ENCODE measurements around the gene MRPL54. TPM values are rescaled to one million over a fixed set of nuclear protein-coding genes. Genes with fewer than 3 reads are reported as not detected.

MRPL54 gene
- total and polyA plus RNA-seq, 2 donors (not counting 1 experiment from before 2014, with no cell fraction given) = 29.7 to 45.4 TPM

- no peaks in the 10 kb centered on the region for H3K9me3 ChIP-seq (ENCODE audit: control insufficient read depth, insufficient read depth, low read depth, low read length)
Measured at GRCh38 chr19:3800996-3801395, 38.5 kb downstream of the MRPL54 start.

GRCh38 chr19:3801412-3802096 lies 39.1 kb downstream of the MRPL54 start:
- Histone ChIP-seq H3K27me3 (ENCODE audit: control insufficient read depth, insufficient read depth, low read length) (peaks cover 16% of the 10 kb centered on the region), H3K4me1 (ENCODE audit: control insufficient read depth, extremely low read depth, insufficient read depth, low read length) (no peaks in the 10 kb centered on the region), H3K36me3 (ENCODE audit: control insufficient read depth, insufficient read depth, low read length) (no peaks in the 10 kb centered on the region), H3K4me3 (replicated peaks in 1 of 4; ENCODE audit: control extremely low read depth in 1 of 4, insufficient read depth in 1 of 4, low read depth in 3 of 4, low read length in 4 of 4) (no peak overlapping the region), H4K20me1 (ENCODE audit: control insufficient read depth, extremely low read depth, insufficient read depth, low read length) (no peaks in the 10 kb centered on the region), H3K9me3 (ENCODE audit: control insufficient read depth, insufficient read depth, low read depth, low read length) (no peaks in the 10 kb centered on the region), H2AFZ (ENCODE audit: low read length) (no peak overlapping the region), H3K27ac (ENCODE audit: insufficient read depth, low read length) (no peak overlapping the region), H3K4me2 (ENCODE audit: extremely low read depth, insufficient read depth, low read length) (no peak overlapping the region), H3K79me2 (ENCODE audit: control insufficient read depth, insufficient read depth, low read length) (no peaks in the 10 kb centered on the region), H3K9ac (ENCODE audit: insufficient read depth, low read length) (no peak overlapping the region)
- peak; percentile 15 to 23 for TF ChIP-seq CTCF (conservative IDR thresholded peaks at IDR 0.05 in 1 of 2, IDR thresholded peaks at IDR 0.05 in 1 of 2; ENCODE audit: low read depth in 1 of 2, low read length in 2 of 2)
- peak; percentile 82 for TF ChIP-seq EZH2 (IDR thresholded peaks at IDR 0.05; ENCODE audit: low read length, missing control alignments)
- peak in 1 of 2 donors; percentile 26 for DNase-seq (ENCODE audit: low read depth in 2 of 2)

More at GRCh38 chr19:3800996-3801395, 38.5 kb downstream of the MRPL54 start:
- Histone ChIP-seq H4K20me1 (ENCODE audit: control insufficient read depth, extremely low read depth, insufficient read depth, low read length) (no peaks in the 10 kb centered on the region), H3K36me3 (ENCODE audit: control insufficient read depth, insufficient read depth, low read length) (no peaks in the 10 kb centered on the region), H3K27ac (ENCODE audit: insufficient read depth, low read length) (no peak overlapping the region), H3K79me2 (ENCODE audit: control insufficient read depth, insufficient read depth, low read length) (no peaks in the 10 kb centered on the region), H3K27me3 (ENCODE audit: control insufficient read depth, insufficient read depth, low read length) (peaks cover 16% of the 10 kb centered on the region), H3K4me2 (ENCODE audit: extremely low read depth, insufficient read depth, low read length) (peak overlapping the region; percentile 45), H3K4me1 (ENCODE audit: control insufficient read depth, extremely low read depth, insufficient read depth, low read length) (no peaks in the 10 kb centered on the region), H2AFZ (ENCODE audit: low read length) (no peak overlapping the region), H3K4me3 (replicated peaks in 1 of 4; ENCODE audit: control extremely low read depth in 1 of 4, insufficient read depth in 1 of 4, low read depth in 3 of 4, low read length in 4 of 4) (no peak overlapping the region), H3K9ac (ENCODE audit: insufficient read depth, low read length) (no peak overlapping the region)
- no peak for DNase-seq (ENCODE audit: low read depth in 2 of 2)
- no peak for TF ChIP-seq EZH2 (IDR thresholded peaks at IDR 0.05; ENCODE audit: low read length, missing control alignments)
- TF ChIP-seq CTCF (conservative IDR thresholded peaks at IDR 0.05 in 1 of 2, IDR thresholded peaks at IDR 0.05 in 1 of 2; ENCODE audit: low read depth in 1 of 2, low read length in 2 of 2) = no peak

GRCh38 chr19:3803114-3803888 lies 40.8 kb downstream of the MRPL54 start:
- Histone ChIP-seq H3K9ac (ENCODE audit: insufficient read depth, low read length) (no peak overlapping the region), H3K4me1 (ENCODE audit: control insufficient read depth, extremely low read depth, insufficient read depth, low read length) (no peaks in the 10 kb centered on the region), H3K27ac (ENCODE audit: insufficient read depth, low read length) (no peak overlapping the region), H3K4me2 (ENCODE audit: extremely low read depth, insufficient read depth, low read length) (no peak overlapping the region), H3K4me3 (replicated peaks in 1 of 4; ENCODE audit: control extremely low read depth in 1 of 4, insufficient read depth in 1 of 4, low read depth in 3 of 4, low read length in 4 of 4) (no peak overlapping the region), H3K36me3 (ENCODE audit: control insufficient read depth, insufficient read depth, low read length) (no peaks in the 10 kb centered on the region), H2AFZ (ENCODE audit: low read length) (no peak overlapping the region), H4K20me1 (ENCODE audit: control insufficient read depth, extremely low read depth, insufficient read depth, low read length) (no peaks in the 10 kb centered on the region), H3K79me2 (ENCODE audit: control insufficient read depth, insufficient read depth, low read length) (no peaks in the 10 kb centered on the region), H3K9me3 (ENCODE audit: control insufficient read depth, insufficient read depth, low read depth, low read length) (peaks cover 3% of the 10 kb centered on the region), H3K27me3 (ENCODE audit: control insufficient read depth, insufficient read depth, low read length) (peaks cover 16% of the 10 kb centered on the region)
- no peak for DNase-seq (ENCODE audit: low read depth in 2 of 2)
- TF ChIP-seq EZH2 (IDR thresholded peaks at IDR 0.05; ENCODE audit: low read length, missing control alignments) (no peak), CTCF (conservative IDR thresholded peaks at IDR 0.05 in 1 of 2, IDR thresholded peaks at IDR 0.05 in 1 of 2; ENCODE audit: low read depth in 1 of 2, low read length in 2 of 2) (no peak)
